ENCODE data around the gene FXN.
A peak's percentile ranks its signal among the peaks of the same experiment; 100 is the strongest.
"Not testable (repeated sequence)": the region's sequence is repeated elsewhere in the genome, so short reads cannot be mapped to it uniquely, and the experiment has no call there.

FXN gene

DNA sequence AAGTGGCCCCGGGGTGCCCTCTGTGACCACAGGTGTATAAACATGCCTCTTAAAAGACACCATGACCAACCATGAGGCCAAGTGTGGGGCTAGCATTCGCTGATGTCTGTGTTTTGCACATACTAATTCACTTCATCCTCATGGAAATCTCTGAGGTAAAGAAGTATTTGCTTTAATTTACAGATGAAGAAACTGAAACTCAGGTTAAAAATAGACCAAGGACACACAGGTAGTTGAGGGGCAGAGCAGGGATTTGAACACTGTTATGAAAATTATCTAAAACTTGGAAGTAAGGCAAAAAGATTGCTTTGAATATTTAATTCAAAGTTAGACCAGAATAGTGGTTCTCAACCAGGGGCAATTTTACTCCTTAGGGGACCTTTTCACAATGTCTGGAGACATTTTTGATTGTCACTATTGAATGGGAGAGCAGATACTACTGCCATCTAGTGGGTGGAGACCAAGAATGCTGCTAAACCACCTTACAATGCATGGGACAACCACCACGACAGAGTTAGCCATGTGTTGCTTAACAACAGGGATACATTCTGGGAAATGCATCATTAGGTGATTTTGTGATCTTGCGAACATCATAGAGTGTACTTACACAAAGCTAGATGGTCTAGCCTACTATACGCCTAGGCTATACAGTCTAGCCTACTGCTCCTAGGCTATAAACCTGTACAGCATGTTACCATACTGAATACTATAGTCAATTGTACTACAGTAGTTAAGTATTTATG is 8.0 kb upstream of the FXN start:
- peak; percentile 16 for DNase-seq

DNA sequence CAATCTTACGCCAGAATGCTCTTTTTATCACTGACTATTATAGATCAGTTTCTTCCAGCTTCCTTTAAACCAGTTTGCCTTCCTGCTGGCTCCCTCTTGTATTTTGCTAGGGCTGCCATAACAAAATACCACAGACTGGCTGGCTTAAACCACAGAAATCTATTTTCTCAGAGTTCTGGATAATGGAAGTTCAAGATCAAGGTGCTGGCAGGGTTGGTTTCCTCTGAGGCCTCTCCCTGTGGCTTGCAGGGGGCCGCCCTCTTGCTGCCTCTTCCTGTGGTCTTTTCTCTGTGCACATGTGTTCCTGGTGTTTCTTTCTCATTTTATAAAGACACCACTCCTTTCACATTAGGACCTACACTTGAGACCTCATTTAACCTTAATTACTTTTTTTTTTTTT is 6.8 kb upstream of the FXN start:
- no peak for DNase-seq

DNA sequence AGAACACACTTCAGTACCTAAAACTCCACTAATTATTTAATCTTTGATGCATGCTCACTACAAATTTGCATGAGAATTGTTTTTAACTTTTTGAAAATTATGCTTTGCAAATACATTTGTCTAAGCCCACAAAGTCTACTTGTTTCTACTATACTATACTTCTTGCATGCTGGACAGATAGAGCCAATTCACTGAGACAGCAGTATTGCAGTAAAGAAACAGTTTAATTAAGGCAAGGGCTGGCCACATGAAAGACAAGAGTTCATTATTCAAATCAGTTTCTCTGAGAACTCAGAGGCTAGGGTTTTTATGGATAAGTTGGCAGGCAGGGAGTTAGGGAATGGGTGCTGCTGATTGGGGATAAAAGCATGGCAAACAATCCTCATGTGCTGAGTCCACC is 6.0 kb upstream of the FXN start:
- DNase-seq = no peak

DNA sequence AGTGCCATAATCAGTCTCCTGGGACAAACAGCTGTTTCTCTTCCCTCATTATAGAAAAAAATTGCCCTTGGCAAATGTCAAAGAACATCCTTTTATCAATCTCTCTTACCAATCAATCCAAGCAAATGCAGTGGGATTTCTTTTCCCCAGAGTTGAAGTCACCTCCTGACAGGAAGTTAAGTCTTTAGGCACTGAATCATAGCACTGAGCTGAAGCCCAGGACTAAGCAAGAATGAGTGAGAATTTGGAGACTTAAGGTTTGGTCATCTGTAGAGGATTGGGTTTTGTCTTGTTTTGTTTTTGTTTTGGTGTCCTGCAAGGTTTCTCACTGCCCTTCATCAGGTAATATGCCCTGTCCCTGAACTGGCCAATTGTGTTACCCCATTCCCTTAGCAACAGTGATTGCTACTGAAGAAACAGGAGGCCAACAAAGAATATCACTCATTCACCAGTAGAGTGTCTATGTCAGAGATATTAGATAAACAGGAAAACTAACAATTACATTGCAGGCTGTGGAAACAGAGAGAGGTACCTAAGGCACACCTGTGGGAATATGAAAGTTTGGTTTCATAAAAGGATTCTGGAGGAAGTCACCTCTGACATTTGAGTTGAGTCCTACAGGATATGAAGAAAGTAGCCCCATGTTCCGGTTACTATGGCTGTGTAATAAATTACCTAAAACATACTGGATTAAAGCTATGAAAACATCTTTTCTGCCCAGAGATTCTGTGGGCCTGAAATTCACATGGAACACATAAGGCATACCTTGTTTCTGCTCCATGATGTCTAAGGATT is 4.5 kb upstream of the FXN start:
- no peak for DNase-seq

DNA sequence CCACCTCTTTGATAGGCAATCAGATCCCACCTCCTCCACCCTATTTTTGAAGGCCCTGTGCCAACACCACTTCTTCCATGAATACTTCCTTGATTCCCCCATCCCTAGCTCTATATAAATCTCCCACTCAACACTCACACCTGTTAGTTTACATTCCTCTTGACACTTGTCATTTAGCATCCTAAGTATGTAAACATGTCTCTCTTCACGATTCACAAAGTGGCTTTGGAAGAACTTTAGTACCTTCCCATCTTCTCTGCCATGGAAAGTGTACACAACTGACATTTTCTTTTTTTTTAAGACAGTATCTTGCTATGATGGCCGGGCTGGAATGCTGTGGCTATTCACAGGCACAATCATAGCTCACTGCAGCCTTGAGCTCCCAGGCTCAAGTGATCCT is 1.5 kb upstream of the FXN start:
- DNase-seq = no peak

- peak; percentile 21 for DNase-seq
Measured at GRCh38 chr9:69036309-69036708, 757 bp downstream of the FXN start.

GRCh38 chr9:69036799-69037198 is 1.2 kb downstream of the FXN start:
- DNase-seq = no peak

DNA sequence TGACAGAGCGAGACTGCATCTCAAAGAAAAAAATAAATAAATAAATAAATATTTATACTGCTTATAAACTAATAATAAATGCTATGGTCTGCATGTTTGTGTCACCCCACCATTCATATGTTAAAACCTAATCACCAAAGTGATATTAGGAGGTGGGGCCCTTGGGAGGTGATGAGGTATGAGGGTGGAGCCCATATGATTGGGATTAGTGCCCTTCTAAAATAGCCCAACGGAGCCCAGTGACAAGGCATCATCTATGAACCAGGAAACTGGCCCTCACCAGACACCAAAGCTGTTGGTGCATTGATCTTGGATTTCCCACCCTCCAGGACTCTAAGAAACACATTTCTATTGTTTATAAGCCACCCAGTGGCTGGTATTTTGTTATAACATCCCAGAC is 5.1 kb downstream of the FXN start:
- DNase-seq = no peak

DNA sequence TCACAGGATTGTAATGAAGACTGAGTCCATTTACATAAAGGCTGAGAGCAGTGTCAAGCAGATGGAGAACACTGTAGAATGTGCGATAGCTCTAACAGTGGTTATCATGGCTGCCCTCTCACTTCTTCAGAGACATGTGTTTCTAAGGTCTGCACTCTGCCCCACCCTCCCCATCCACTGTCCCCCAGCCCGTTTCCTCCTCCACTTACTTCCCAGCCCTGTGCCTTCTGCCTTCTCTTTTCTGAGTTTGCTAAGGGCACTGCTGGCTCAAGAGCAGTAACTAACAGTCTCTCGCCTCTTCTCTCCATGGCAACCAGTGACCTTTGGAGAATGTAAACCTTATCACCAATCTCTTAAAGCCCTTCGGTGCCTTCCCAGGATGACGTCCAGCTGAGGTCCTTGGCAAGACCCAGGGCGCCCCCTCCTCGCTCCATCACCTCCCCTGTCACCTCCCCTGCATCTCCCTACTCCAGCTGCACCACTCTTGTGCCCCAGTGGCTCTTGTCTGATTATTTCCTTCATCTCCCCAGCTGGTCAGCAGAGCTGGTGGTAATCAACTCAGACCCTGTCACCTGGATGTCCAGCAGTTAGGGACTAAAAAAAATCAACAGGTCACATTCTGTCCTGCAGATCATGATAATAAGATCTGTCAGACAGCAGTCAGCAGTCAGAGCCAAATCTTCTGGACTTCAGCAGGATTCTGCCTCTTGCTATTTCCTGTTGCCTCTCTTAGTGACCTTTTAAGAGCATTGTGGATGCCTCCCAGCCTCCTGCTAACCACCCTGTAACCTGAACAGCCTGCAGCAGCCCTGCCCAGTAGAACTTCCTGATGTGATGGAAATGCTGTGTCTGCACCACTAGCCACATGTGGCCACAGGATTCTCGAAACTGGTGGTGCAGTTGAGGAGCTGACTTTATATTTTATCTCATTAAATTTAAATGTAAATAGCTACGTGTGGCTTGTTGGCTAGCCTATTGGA is 9.0 kb downstream of the FXN start:
- no peak for DNase-seq

GRCh38 chr9:69045821-69046220 is 10.3 kb downstream of the FXN start:
- no peak for DNase-seq

GRCh38 chr9:69046723-69047122 is 11.2 kb downstream of the FXN start:
- DNase-seq = no peak

DNA sequence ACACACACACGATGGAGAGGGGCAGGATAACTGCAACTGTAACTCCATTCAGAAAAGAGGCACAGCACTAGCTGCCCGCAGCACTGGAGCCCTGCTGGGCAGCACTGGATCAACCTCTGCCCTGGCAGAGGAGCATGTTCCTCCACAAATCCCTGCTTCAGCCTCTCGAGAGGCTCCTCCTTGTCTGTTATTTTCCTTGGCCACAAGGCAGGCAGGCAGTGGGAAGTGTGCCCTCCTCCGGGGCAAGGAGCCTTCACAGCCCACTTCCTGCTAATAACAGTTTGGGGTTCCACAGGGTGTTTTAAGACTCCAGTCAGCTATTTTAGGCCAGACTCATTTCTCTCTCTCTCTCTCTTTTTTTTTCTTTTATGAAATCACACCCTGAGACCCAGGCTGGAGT is 11.8 kb downstream of the FXN start:
- no peak for DNase-seq

DNA sequence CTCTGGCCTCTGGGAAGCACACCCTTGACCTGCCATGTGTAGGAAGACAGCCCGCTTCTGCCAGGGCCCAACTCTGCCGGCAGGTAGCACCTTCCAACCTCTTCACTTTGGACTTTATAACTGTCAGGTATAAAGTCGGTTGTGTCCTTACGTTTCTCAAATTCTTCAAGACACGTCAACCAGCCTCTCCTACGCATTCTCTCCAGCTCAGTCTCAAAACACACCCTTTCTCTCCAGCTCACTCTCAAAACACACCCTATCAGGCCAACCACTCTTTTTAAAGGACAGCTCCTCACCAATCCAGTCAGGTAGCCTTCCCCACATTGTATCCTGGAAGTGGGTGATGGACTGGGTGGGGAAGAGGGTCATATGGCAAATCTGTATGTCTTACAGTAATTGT is 13.5 kb downstream of the FXN start:
- no peak for DNase-seq

- not testable (repeated sequence) for DNase-seq
Measured at GRCh38 chr9:69050936-69051335, 15.4 kb downstream of the FXN start.

DNA sequence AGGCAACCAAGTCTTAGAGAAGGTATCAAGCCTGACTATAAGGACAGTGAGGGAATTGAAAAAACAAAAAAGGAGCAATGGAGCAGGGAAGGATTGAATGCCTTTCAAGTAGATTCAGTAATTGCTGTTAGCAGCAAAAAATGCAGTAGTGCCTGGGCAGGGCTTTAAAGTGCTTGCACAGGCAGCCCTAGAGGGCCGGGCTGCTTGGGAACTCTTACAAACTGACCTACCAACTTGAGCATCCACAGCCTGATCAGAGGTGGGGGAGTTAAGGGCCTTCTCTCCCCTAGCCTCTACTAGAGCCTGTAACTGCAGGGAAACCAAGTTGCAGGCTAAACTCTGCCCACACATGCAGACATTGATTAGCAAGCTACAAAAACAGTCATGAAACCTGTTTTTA is 19.4 kb downstream of the FXN start:
- DNase-seq = no peak

- no peak for DNase-seq
Measured at GRCh38 chr9:69056191-69056815, 20.8 kb downstream of the FXN start.

- no peak for DNase-seq
Measured at GRCh38 chr9:69058101-69058500, 22.5 kb downstream of the FXN start.

GRCh38 chr9:69060766-69061165 is 25.2 kb downstream of the FXN start:
- DNase-seq = no peak

DNA sequence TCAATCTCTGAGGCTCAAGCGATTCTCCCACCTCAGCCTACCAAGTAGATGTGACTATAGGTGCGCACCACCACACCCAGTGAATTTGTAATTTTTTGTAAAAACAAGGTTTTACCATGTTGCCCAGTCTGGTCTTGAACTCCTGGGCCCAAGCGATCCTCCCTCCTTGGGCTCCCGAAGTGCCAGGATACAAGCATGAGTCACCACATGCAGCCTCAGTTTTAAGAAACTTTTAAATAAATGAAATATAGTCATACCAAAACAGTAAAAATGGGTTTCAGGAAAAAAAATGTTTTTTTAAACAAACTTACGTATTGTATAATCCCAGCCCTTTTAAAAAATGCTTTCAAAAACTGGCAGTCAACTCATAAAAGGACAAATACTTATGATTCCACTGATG is 26.6 kb downstream of the FXN start:
- DNase-seq = no peak

DNA sequence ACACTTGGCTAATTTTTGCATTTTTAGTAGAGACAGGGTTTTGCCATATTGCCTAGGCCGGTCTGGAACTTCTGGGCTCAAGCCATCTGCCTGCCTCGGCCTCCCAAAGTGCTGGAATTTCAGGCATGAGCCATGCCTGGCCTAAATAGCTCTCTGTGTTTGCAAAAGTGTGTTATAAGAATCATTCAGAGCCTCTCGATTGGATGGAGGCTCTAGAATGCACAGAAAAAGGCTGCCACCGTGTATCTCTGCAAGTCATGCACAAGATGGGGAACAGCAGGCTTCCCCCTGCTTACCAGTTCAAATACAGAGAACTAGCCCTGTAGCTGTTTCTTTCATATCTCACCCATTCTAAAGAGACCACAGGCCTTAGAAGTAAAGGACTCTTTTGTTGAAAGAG is 28.3 kb downstream of the FXN start:
- no peak for DNase-seq

DNA sequence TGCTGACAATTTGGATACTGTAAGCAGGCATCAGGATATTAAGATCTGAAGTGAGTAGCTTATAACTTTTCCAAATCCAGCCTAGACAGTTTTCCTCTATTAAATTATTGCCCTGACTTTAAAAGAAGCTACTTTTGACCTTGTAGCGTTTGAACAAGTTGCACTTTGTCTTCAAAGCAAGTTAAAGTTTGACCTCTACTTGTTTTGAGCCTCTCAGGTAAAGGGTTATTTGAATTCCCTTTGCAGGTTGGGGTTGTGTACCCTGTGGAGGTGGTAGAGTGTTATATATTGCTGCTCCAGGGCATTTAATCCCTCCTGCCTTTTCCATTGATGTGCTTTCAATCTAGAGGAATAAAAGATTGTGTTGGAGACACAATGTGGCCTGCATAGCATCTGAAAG is 30.1 kb downstream of the FXN start:
- DNase-seq = no peak

- DNase-seq = no peak
Measured at GRCh38 chr9:69066955-69067354, 31.4 kb downstream of the FXN start.

GRCh38 chr9:69070201-69070600 is 34.6 kb downstream of the FXN start:
- no peak for DNase-seq

Measured in stimulated activated CD4-positive, alpha-beta T cell treated with anti-CD3 and anti-CD28 coated beads, Interleukin-12 subunit alpha, Interleukin-12 subunit beta, amount 100 ng/mL, for 4 hours (primary cell).